ENCODE measurements around the gene PRSS2. TPM values are rescaled to one million over a fixed set of nuclear protein-coding genes. Genes with fewer than 3 reads are reported as not detected.
"Not testable (repeated sequence)": the region's sequence is repeated elsewhere in the genome, so short reads cannot be mapped to it uniquely, and the experiment has no call there.

The PRSS2 gene
- total RNA-seq, 1 experiment from 2014 or later: not detected

- peak; percentile 24 for DNase-seq (ENCODE audit: unreplicated experiment)
- Mint-ChIP-seq H3K4me3 (ENCODE audit: unreplicated experiment) (no peak overlapping the region), H3K27me3 (ENCODE audit: insufficient read depth, unreplicated experiment) (peaks cover 69% of the 10 kb centered on the region), H3K36me3 (ENCODE audit: insufficient read depth, unreplicated experiment) (no peaks in the 10 kb centered on the region), H3K4me1 (ENCODE audit: insufficient read depth, unreplicated experiment) (no peaks in the 10 kb centered on the region), H3K27ac (ENCODE audit: low read depth, unreplicated experiment) (no peak overlapping the region), H3K9me3 (ENCODE audit: unreplicated experiment) (no peaks in the 10 kb centered on the region)
- CTCF ChIA-PET: interaction anchor here (1.2 kb wide), 1 partner anchor 261 kb away, joined by 3 read pairs; no protein-coding TSS in a partner anchor
- BruUV-seq (replicated peaks): no TSS peak
- no peak for TF ChIP-seq CTCF (IDR thresholded peaks at IDR 0.05; ENCODE audit: unreplicated experiment)
- POLR2A ChIA-PET: no interaction called here
- intact Hi-C loops (cut with micrococcal nuclease): no loop called here
Measured at GRCh38 chr7:142739923-142740492, 30.8 kb upstream of the PRSS2 start.

- CTCF ChIA-PET: interaction anchor here (0.6 to 1.2 kb wide), 2 partner anchors 262 to 438 kb away, joined by 3 read pairs; no protein-coding TSS in a partner anchor
- no peak overlapping the region for H3K4me3 Mint-ChIP-seq (ENCODE audit: unreplicated experiment)
Measured at GRCh38 chr7:142740786-142741185, 30.0 kb upstream of the PRSS2 start.

GRCh38 chr7:142741932-142742331 is 28.8 kb upstream of the PRSS2 start:
- CTCF ChIA-PET: interaction anchor here (0.6 kb wide), 1 partner anchor 257 kb away, joined by 3 read pairs; no protein-coding TSS in a partner anchor
- intact Hi-C loops (cut with micrococcal nuclease): not testable (repeated sequence)

More at GRCh38 chr7:142740786-142741185, 30.0 kb upstream of the PRSS2 start:
- Mint-ChIP-seq H3K36me3 (ENCODE audit: insufficient read depth, unreplicated experiment) (no peaks in the 10 kb centered on the region), H3K9me3 (ENCODE audit: unreplicated experiment) (no peaks in the 10 kb centered on the region), H3K27ac (ENCODE audit: low read depth, unreplicated experiment) (no peak overlapping the region), H3K27me3 (ENCODE audit: insufficient read depth, unreplicated experiment) (peaks cover 69% of the 10 kb centered on the region), H3K4me1 (ENCODE audit: insufficient read depth, unreplicated experiment) (no peaks in the 10 kb centered on the region)
- POLR2A ChIA-PET: no interaction called here
- intact Hi-C loops (cut with micrococcal nuclease): no loop called here
- TF ChIP-seq CTCF (IDR thresholded peaks at IDR 0.05; ENCODE audit: unreplicated experiment): no peak
- BruUV-seq (replicated peaks): no TSS peak
- DNase-seq (ENCODE audit: unreplicated experiment): no peak

GRCh38 chr7:142745091-142745635 is 25.6 kb upstream of the PRSS2 start:
- Mint-ChIP-seq H3K4me1 (ENCODE audit: insufficient read depth, unreplicated experiment) (no peaks in the 10 kb centered on the region), H3K4me3 (ENCODE audit: unreplicated experiment) (no peak overlapping the region), H3K9me3 (ENCODE audit: unreplicated experiment) (no peaks in the 10 kb centered on the region), H3K27ac (ENCODE audit: low read depth, unreplicated experiment) (no peak overlapping the region), H3K27me3 (ENCODE audit: insufficient read depth, unreplicated experiment) (peaks cover 72% of the 10 kb centered on the region), H3K36me3 (ENCODE audit: insufficient read depth, unreplicated experiment) (no peaks in the 10 kb centered on the region)
- BruUV-seq (replicated peaks): no TSS peak
- intact Hi-C loops (cut with micrococcal nuclease): no loop called here
- CTCF ChIA-PET: interaction anchor here (1.3 kb wide), 1 partner anchor 211 kb away, joined by 3 read pairs; no protein-coding TSS in a partner anchor
- peak; percentile 45 for DNase-seq (ENCODE audit: unreplicated experiment)
- no peak for TF ChIP-seq CTCF (IDR thresholded peaks at IDR 0.05; ENCODE audit: unreplicated experiment)
- POLR2A ChIA-PET: no interaction called here

More at GRCh38 chr7:142741932-142742331, 28.8 kb upstream of the PRSS2 start:
- H3K36me3 Mint-ChIP-seq (ENCODE audit: insufficient read depth, unreplicated experiment); DNase-seq (ENCODE audit: unreplicated experiment); H3K4me1 Mint-ChIP-seq (ENCODE audit: insufficient read depth, unreplicated experiment); BruUV-seq (replicated peaks); H3K27ac Mint-ChIP-seq (ENCODE audit: low read depth, unreplicated experiment); POLR2A ChIA-PET; H3K4me3 Mint-ChIP-seq (ENCODE audit: unreplicated experiment); H3K9me3 Mint-ChIP-seq (ENCODE audit: unreplicated experiment): not testable (repeated sequence)
- H3K27me3 Mint-ChIP-seq (ENCODE audit: insufficient read depth, unreplicated experiment): peaks cover 77% of the 10 kb centered on the region

All from MCF 10A (cell line).